Stimulated activated CD8-positive, alpha-beta memory T cell treated with anti-CD3 and anti-CD28 coated beads, Interleukin-12 subunit alpha, Interleukin-12 subunit beta, amount 100 ng/mL, for 1 hour (primary cell): Measurements from ENCODE around the gene ACOX3.
A peak's percentile ranks its signal among the peaks of the same experiment; 100 is the strongest.
"Not testable (repeated sequence)": the region's sequence is repeated elsewhere in the genome, so short reads cannot be mapped to it uniquely, and the experiment has no call there.

Experiments
- DNase-seq: peaks from one replicate; pipeline ENCODE4 v3.0.0-alpha.2; 2020; ENCODE audit warnings: low read depth

Gene ACOX3

GRCh38 chr4:8433136-8433535 is 7.4 kb downstream of the ACOX3 start:
- DNase-seq: no peak

- no peak for DNase-seq
Observed at GRCh38 chr4:8431553-8431952, 9.0 kb downstream of the ACOX3 start.

GRCh38 chr4:8428288-8429097 is 12.0 kb downstream of the ACOX3 start:
- DNase-seq: peak; percentile 86

GRCh38 chr4:8427761-8428287 is 12.7 kb downstream of the ACOX3 start:
- DNase-seq: no peak

- DNase-seq: no peak
Observed at GRCh38 chr4:8427262-8427661, 13.3 kb downstream of the ACOX3 start.

GRCh38 chr4:8422786-8423185 is 17.7 kb downstream of the ACOX3 start:
- no peak for DNase-seq

GRCh38 chr4:8422327-8422726 is 18.2 kb downstream of the ACOX3 start:
- no peak for DNase-seq

- not testable (repeated sequence) for DNase-seq
Observed at GRCh38 chr4:8420151-8420550, 20.4 kb downstream of the ACOX3 start.

GRCh38 chr4:8419222-8420041 is 21.1 kb downstream of the ACOX3 start:
- no peak for DNase-seq

- DNase-seq: no peak
Observed at GRCh38 chr4:8417071-8417614, 23.4 kb downstream of the ACOX3 start.

- no peak for DNase-seq
Observed at GRCh38 chr4:8414377-8414776, 26.1 kb downstream of the ACOX3 start.

- no peak for DNase-seq
Observed at GRCh38 chr4:8412288-8412687, 28.2 kb downstream of the ACOX3 start.

GRCh38 chr4:8411351-8412180 is 29.0 kb downstream of the ACOX3 start:
- DNase-seq: no peak

GRCh38 chr4:8410641-8411271 is 29.8 kb downstream of the ACOX3 start:
- no peak for DNase-seq

GRCh38 chr4:8410066-8410625 is 30.4 kb downstream of the ACOX3 start:
- DNase-seq: no peak

- peak; percentile 39 for DNase-seq
Observed at GRCh38 chr4:8409264-8410065, 31.1 kb downstream of the ACOX3 start.

GRCh38 chr4:8407756-8408155 is 32.8 kb downstream of the ACOX3 start:
- DNase-seq: no peak

GRCh38 chr4:8407316-8407715 is 33.2 kb downstream of the ACOX3 start:
- DNase-seq: no peak

GRCh38 chr4:8406887-8407286 is 33.6 kb downstream of the ACOX3 start:
- DNase-seq: not testable (repeated sequence)

- DNase-seq: no peak
Observed at GRCh38 chr4:8405516-8405875, 35.0 kb downstream of the ACOX3 start.
